ENCODE measurements around the gene ESPN.

ESPN gene

GRCh38 chr1:6500544-6501278 is 76.1 kb downstream of the ESPN start:
- no peak for DNase-seq

GRCh38 chr1:6501279-6501813 is 76.8 kb downstream of the ESPN start:
- DNase-seq, result no peak

- no peak for DNase-seq
Measured at GRCh38 chr1:6502000-6502891, 77.7 kb downstream of the ESPN start.

GRCh38 chr1:6503884-6504602 is 79.5 kb downstream of the ESPN start:
- DNase-seq, result no peak

GRCh38 chr1:6504887-6505286 is 80.3 kb downstream of the ESPN start:
- DNase-seq, result no peak

- DNase-seq, result no peak
Measured at GRCh38 chr1:6505367-6506209, 81.0 kb downstream of the ESPN start.

- no peak for DNase-seq
Measured at GRCh38 chr1:6506210-6507036, 81.8 kb downstream of the ESPN start.

GRCh38 chr1:6507037-6507428 is 82.5 kb downstream of the ESPN start:
- no peak for DNase-seq

- no peak for DNase-seq
Measured at GRCh38 chr1:6507461-6507911, 82.9 kb downstream of the ESPN start.

- no peak for DNase-seq
Measured at GRCh38 chr1:6508154-6508815, 83.7 kb downstream of the ESPN start.

GRCh38 chr1:6508816-6509189 is 84.2 kb downstream of the ESPN start:
- DNase-seq, result no peak

- no peak for DNase-seq
Measured at GRCh38 chr1:6509220-6509918, 84.8 kb downstream of the ESPN start.

- DNase-seq, result no peak
Measured at GRCh38 chr1:6509919-6510291, 85.3 kb downstream of the ESPN start.

GRCh38 chr1:6510493-6510892 is 85.9 kb downstream of the ESPN start:
- no peak for DNase-seq
